ENCODE data around the gene APOL2.

DNA sequence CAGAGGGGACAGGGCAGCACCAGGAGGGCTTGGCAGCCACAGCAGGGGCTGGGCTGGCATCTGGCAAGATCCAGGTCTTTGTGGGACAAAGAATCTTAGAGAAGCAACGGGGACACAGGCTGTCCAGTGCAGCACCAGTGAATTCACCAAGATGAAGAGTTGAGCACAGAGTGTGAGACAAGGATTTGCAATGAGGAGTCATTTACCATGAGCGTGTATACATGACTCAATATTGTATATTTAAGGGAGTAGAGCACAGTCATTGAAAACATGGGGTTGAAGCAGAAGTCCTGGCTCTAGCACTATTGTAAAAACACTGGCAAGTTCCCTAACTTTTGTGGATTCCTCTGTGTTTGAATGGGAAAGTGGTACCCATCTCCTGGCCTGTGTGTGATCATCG lies 17.2 kb upstream of the APOL2 start:
- TF ChIP-seq POLR2AphosphoS5 (IDR thresholded peaks at IDR 0.05; ENCODE audit: low read depth, low read length) = no peak
- no peak for TF ChIP-seq FOXP2 (optimal IDR thresholded peaks at IDR 0.05; ENCODE audit: borderline replicate concordance, extremely low read depth, extremely low read length, insufficient read depth)
- no peak for TF ChIP-seq REST (IDR thresholded peaks at IDR 0.05; ENCODE audit: insufficient read depth in 1 of 2, low read depth in 2 of 2, low read length in 2 of 2)
- TF ChIP-seq TAF1 (IDR thresholded peaks at IDR 0.05; ENCODE audit: borderline replicate concordance, insufficient read depth, low read length) = no peak
- no peak for TF ChIP-seq SIN3A (IDR thresholded peaks at IDR 0.05; ENCODE audit: borderline replicate concordance, insufficient read depth, low read length)

All from PFSK-1 (cell line).